Measurements from ENCODE around the gene PTPRD. TPM values are rescaled to one million over a fixed set of nuclear protein-coding genes. Genes with fewer than 3 reads are reported as not detected.

PTPRD gene
- total and polyA plus RNA-seq, 2 of the 4 experiments (the other 2 are of a cell fraction) = 0.07 to 0.18 TPM

DNA sequence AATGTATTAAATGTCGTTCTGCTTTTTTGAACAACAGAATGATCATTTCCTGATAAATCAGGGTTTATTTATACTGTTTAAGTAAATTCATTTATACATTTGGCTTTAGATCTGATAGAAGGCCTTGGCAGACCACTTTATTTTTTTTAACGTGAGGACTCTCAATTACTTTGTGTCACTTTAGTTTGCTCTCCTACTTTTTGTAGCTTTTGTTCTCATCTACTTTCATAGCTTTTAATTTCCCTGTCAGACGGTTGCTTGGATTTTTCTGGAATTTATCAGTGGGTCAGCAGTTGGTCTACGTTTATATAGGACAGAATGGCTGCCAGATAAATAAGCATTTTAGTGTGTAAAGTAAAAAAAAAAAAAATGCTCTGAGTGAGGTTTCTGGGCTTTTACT, 1910.9 kb downstream of the PTPRD start:
- no peaks in the 10 kb centered on the region for H3K4me1 ChIP-seq (ENCODE audit: control insufficient read depth, insufficient read depth, low read length)
- H3K9me1 ChIP-seq (ENCODE audit: insufficient read depth, low read length) = no peaks in the 10 kb centered on the region
- TF ChIP-seq RAD21 (IDR thresholded peaks at IDR 0.05; ENCODE audit: low read length) = no peak
- no peak for TF ChIP-seq MAFK (IDR thresholded peaks at IDR 0.05; ENCODE audit: low read depth, low read length)
- no peak for TF ChIP-seq MXI1 (IDR thresholded peaks at IDR 0.05; ENCODE audit: borderline replicate concordance, low read depth, low read length)
- no peak for TF ChIP-seq BHLHE40 (IDR thresholded peaks at IDR 0.05; ENCODE audit: low read depth, low read length)
- TF ChIP-seq RFX5 (IDR thresholded peaks at IDR 0.05; ENCODE audit: low read depth, low read length) = no peak
- TF ChIP-seq, protein P1, sequence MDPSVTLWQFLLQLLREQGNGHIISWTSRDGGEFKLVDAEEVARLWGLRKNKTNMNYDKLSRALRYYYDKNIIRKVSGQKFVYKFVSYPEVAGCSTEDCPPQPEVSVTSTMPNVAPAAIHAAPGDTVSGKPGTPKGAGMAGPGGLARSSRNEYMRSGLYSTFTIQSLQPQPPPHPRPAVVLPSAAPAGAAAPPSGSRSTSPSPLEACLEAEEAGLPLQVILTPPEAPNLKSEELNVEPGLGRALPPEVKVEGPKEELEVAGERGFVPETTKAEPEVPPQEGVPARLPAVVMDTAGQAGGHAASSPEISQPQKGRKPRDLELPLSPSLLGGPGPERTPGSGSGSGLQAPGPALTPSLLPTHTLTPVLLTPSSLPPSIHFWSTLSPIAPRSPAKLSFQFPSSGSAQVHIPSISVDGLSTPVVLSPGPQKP (IDR thresholded peaks at IDR 0.05; ENCODE audit: borderline replicate concordance, low read depth, low read length) = no peak
- no peak for TF ChIP-seq NFE2L2 (IDR thresholded peaks at IDR 0.05; ENCODE audit: low read depth, low read length)
- TF ChIP-seq MAZ (IDR thresholded peaks at IDR 0.05; ENCODE audit: borderline replicate concordance, low read depth, low read length) = no peak
- no peak for TF ChIP-seq FOS (IDR thresholded peaks at IDR 0.05; ENCODE audit: low read depth, low read length)
- TF ChIP-seq, protein P2, sequence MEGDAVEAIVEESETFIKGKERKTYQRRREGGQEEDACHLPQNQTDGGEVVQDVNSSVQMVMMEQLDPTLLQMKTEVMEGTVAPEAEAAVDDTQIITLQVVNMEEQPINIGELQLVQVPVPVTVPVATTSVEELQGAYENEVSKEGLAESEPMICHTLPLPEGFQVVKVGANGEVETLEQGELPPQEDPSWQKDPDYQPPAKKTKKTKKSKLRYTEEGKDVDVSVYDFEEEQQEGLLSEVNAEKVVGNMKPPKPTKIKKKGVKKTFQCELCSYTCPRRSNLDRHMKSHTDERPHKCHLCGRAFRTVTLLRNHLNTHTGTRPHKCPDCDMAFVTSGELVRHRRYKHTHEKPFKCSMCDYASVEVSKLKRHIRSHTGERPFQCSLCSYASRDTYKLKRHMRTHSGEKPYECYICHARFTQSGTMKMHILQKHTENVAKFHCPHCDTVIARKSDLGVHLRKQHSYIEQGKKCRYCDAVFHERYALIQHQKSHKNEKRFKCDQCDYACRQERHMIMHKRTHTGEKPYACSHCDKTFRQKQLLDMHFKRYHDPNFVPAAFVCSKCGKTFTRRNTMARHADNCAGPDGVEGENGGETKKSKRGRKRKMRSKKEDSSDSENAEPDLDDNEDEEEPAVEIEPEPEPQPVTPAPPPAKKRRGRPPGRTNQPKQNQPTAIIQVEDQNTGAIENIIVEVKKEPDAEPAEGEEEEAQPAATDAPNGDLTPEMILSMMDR (conservative IDR thresholded peaks at IDR 0.05; ENCODE audit: low read depth, low read length) = no peak
- TF ChIP-seq CHD1 (IDR thresholded peaks at IDR 0.05; ENCODE audit: low read depth, low read length) = no peak
- no peak for TF ChIP-seq SMC3 (IDR thresholded peaks at IDR 0.05; ENCODE audit: low read depth, low read length)
- TF ChIP-seq, protein P3, sequence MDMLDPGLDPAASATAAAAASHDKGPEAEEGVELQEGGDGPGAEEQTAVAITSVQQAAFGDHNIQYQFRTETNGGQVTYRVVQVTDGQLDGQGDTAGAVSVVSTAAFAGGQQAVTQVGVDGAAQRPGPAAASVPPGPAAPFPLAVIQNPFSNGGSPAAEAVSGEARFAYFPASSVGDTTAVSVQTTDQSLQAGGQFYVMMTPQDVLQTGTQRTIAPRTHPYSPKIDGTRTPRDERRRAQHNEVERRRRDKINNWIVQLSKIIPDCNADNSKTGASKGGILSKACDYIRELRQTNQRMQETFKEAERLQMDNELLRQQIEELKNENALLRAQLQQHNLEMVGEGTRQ (IDR thresholded peaks at IDR 0.05; ENCODE audit: low read depth, low read length) = no peak
- no peak for TF ChIP-seq POLR2A (IDR thresholded peaks at IDR 0.05; ENCODE audit: low read depth, low read length)
- no peak for TF ChIP-seq CEBPB (IDR thresholded peaks at IDR 0.05; ENCODE audit: low read depth, low read length)
- TF ChIP-seq RCOR1 (IDR thresholded peaks at IDR 0.05; ENCODE audit: insufficient replicate concordance, low read length) = no peak
- no peak overlapping the region for H3K4me3 ChIP-seq (ENCODE audit: insufficient read depth, low read depth, low read length)
- H2AK5ac ChIP-seq (ENCODE audit: low read depth, low read length) = no peak overlapping the region
- no peak overlapping the region for H3K56ac ChIP-seq (ENCODE audit: extremely low read depth, insufficient read depth, low read length)
- dilution Hi-C loops (cut with HindIII; ENCODE audit: low sequenced_read_pairs, unreplicated experiment) = no loop called here
- no peak overlapping the region for H4K5ac ChIP-seq (ENCODE audit: low read depth, low read length)
- H2AFZ ChIP-seq (replicated peaks; ENCODE audit: low read length, poor library complexity) = no peak overlapping the region
- no peak overlapping the region for H4K91ac ChIP-seq (ENCODE audit: insufficient read depth, low read depth, low read length)
- H2BK15ac ChIP-seq (ENCODE audit: low read depth, low read length) = no peak overlapping the region
- no peak overlapping the region for H3K14ac ChIP-seq (replicated peaks; ENCODE audit: low read depth, low read length)
- intact Hi-C loops (cut with micrococcal nuclease) = no loop called here
- no peaks in the 10 kb centered on the region for H3K36me3 ChIP-seq (ENCODE audit: control insufficient read depth, insufficient read depth, low read length)
- no peak overlapping the region for H2BK5ac ChIP-seq (ENCODE audit: low read depth, low read length, poor library complexity, severe bottlenecking)
- no peak overlapping the region for H2BK20ac ChIP-seq (ENCODE audit: low read depth, low read length)
- BruUV-seq (replicated peaks) = no TSS peak
- in situ Hi-C loops (cut with MboI; ENCODE audit: low sequenced_read_pairs) = no loop called here
- no peak overlapping the region for H4K8ac ChIP-seq (ENCODE audit: low read depth in 2 of 2, low read length in 2 of 2)
- no peaks in the 10 kb centered on the region for H3K27me3 ChIP-seq (ENCODE audit: control insufficient read depth, insufficient read depth, low read length)
- no peaks in the 10 kb centered on the region for H4K20me1 ChIP-seq (ENCODE audit: insufficient read depth, low read length)
- ATAC-seq (ENCODE audit: low read depth) = peak; percentile 14; the same call in 1 of the 2 replicates
- H3K4ac ChIP-seq (ENCODE audit: low read depth, low read length) = no peak overlapping the region
- POLR2A ChIA-PET (ENCODE audit: unreplicated experiment) = no interaction called here
- no peak overlapping the region for H3K23ac ChIP-seq (ENCODE audit: low read depth, low read length)
- H2AK9ac ChIP-seq (replicated peaks; ENCODE audit: low read depth, low read length, poor library complexity) = no peak overlapping the region
- no peak overlapping the region for H3K9ac ChIP-seq (ENCODE audit: low read depth, low read length)
- no peak for DNase-seq
- no peak overlapping the region for H3K4me2 ChIP-seq (ENCODE audit: low read depth, low read length)
- no peak overlapping the region for H2BK120ac ChIP-seq (ENCODE audit: low read depth, low read length)
- no CpG with 5 or more reads among the region's 4 CpGs for WGBS, 2 experiments (ENCODE audit: extremely low coverage in 2 of 2, insufficient read length in 1 of 2)
- no peak overlapping the region for H3K27ac ChIP-seq (ENCODE audit: insufficient read depth, low read length)
- no peak overlapping the region for H3K18ac ChIP-seq (ENCODE audit: low read depth, low read length)
- CTCF ChIA-PET = no interaction called here
- no peaks in the 10 kb centered on the region for H3K79me1 ChIP-seq (ENCODE audit: low read depth in 1 of 2, low read length in 2 of 2)
- H3K9me3 ChIP-seq (ENCODE audit: control insufficient read depth, insufficient read depth, low read length) = peaks cover 2% of the 10 kb centered on the region; the same call in 1 of the 2 replicates
